GM12878 (cell line): Measurements from ENCODE around the gene HSD17B12. TPM values are rescaled to one million over a fixed set of nuclear protein-coding genes. Genes with fewer than 3 reads are reported as not detected.

ENCODE experiments used
- ATAC-seq: fragments of 200-7000 bp; cut with Tn5 transposase; 3 replicates; pipeline ENCODE4 v1.9.1; 2020; ENCODE audit warnings: mild to moderate bottlenecking, moderate library complexity
- BruUV-seq: library from RNA; stranded (reverse); fragments of 400-500 nt; replicated peaks from 2 replicates; lab custom pipeline; 2021; lab: Mats Ljungman, UMichigan
- CTCF ChIA-PET: fragments of 300-600 bp; sonication (Branson Sonifier 250); formaldehyde crosslinking; extraction: SDS; loops from one replicate; lab custom pipeline; 2021; ENCODE audit warnings: inconsistent platforms; lab: Yijun Ruan, JAX
- POLR2A ChIA-PET: fragments of 350-600 bp; formaldehyde crosslinking; extraction: SDS; loops from one replicate; lab custom pipeline; 2021; ENCODE audit warnings: inconsistent platforms; lab: Charles Lee
- RAD21 ChIA-PET: fragments of 300-600 bp; sonication (Branson Sonifier 250); formaldehyde crosslinking; loops from one replicate; lab custom pipeline; 2023; ENCODE audit warnings: antibody characterized with exemption; ENCODE audit not compliant: unreplicated experiment; lab: Charles Lee
- SMC1A ChIA-PET: fragments of 300-600 bp; sonication (Branson Sonifier 250); formaldehyde crosslinking; loops from one replicate; lab custom pipeline; 2023; ENCODE audit not compliant: unreplicated experiment, uncharacterized antibody; lab: Charles Lee
- DNase-seq: peaks from one replicate; pipeline ENCODE4 v3.0.0-alpha.2; 2011; ENCODE audit warnings: low read depth, low spot score
- FAIRE-seq: peaks from 3 replicates; lab custom pipeline; 2011; peaks lifted over from hg19 to GRCh38; lab: Jason Lieb, UNC
- H2AFZ ChIP-seq: 2 replicates; pipeline ENCODE4 v1.6.0; 2011; ENCODE audit warnings: low read depth, low read length, control low read depth; ENCODE audit not compliant: control insufficient read depth
- H3K27ac ChIP-seq: 2 replicates; pipeline ENCODE4 v1.5.1; 2011; ENCODE audit warnings: control low read depth; ENCODE audit not compliant: control insufficient read depth, insufficient read depth
- H3K27me3 ChIP-seq, 2 experiments: replicated peaks in 1 of 2; 2 replicates each; pipeline versions ENCODE4 v1.6.0 to v1.6.1; 2011; ENCODE audit warnings: low read length in 1 of 2; ENCODE audit not compliant: control insufficient read depth in 2 of 2, insufficient read depth in 2 of 2
- H3K36me3 ChIP-seq, 2 experiments: 2 replicates each; pipeline ENCODE4 v1.5.1; 2011; ENCODE audit warnings: low read length in 1 of 2; ENCODE audit not compliant: control insufficient read depth in 2 of 2, insufficient read depth in 2 of 2
- H3K4me1 ChIP-seq: 2 replicates; pipeline ENCODE4 v1.6.1; 2011; ENCODE audit warnings: mild to moderate bottlenecking, low read length, moderate library complexity, mixed read lengths; ENCODE audit not compliant: control insufficient read depth, insufficient read depth
- H3K4me2 ChIP-seq: 2 replicates; pipeline ENCODE4 v1.6.0; 2011; ENCODE audit warnings: control low read depth; ENCODE audit not compliant: control insufficient read depth, insufficient read depth
- H3K4me3 ChIP-seq: fragments of 200-600 bp; sonication (generic); 2 replicates; pipeline ENCODE4 v1.5.1; 2016
- H3K79me2 ChIP-seq: 2 replicates; pipeline ENCODE4 v1.6.0; 2011; ENCODE audit warnings: low read length; ENCODE audit not compliant: control insufficient read depth, insufficient read depth
- H3K9ac ChIP-seq: 2 replicates; pipeline ENCODE4 v1.8.0; 2011; ENCODE audit warnings: low read length, control low read depth, mixed read lengths; ENCODE audit not compliant: control insufficient read depth, insufficient read depth
- H3K9me3 ChIP-seq: replicated peaks from 3 replicates; pipeline ENCODE4 v1.5.1; 2011; ENCODE audit warnings: mild to moderate bottlenecking, low read length; ENCODE audit not compliant: control insufficient read depth, insufficient read depth
- H4K20me1 ChIP-seq: 2 replicates; pipeline ENCODE4 v1.6.0; 2011; ENCODE audit not compliant: control insufficient read depth, insufficient read depth
- BCL11A ChIP-seq: IDR thresholded peaks from 2 replicates; pipeline ENCODE4 v1.6.1; 2011; ENCODE audit warnings: low read depth, low read length
- BHLHE40 ChIP-seq, 2 experiments: fragments of 450-650 bp in 1 of 2; IDR thresholded peaks; 2 replicates each; pipeline ENCODE4 v1.6.1; 2011 to 2017; ENCODE audit warnings: low read depth in 2 of 2, borderline replicate concordance in 1 of 2, improper control_type of control experiment in 1 of 2, low read length in 1 of 2, mild to moderate bottlenecking in 1 of 2
- CBFB ChIP-seq: IDR thresholded peaks from 2 replicates; pipeline ENCODE4 v1.6.1; 2016; ENCODE audit warnings: antibody characterized with exemption, low read depth
- CTCF ChIP-seq, 3 experiments: IDR thresholded peaks in 2 of 3; conservative IDR thresholded peaks in 1 of 3; 2 replicates each; pipeline ENCODE4 v1.5.1; 2011; ENCODE audit warnings: low read depth in 3 of 3, low read length in 3 of 3, mild to moderate bottlenecking in 3 of 3, control low read depth in 2 of 3, moderate library complexity in 2 of 3, inconsistent platforms in 1 of 3, mixed read lengths in 1 of 3; ENCODE audit not compliant: control insufficient read depth in 2 of 3, insufficient read depth in 1 of 3; ENCODE audit errors: extremely low read depth in 1 of 3
- NR2C1 ChIP-seq: fragments of 450-650 bp; IDR thresholded peaks from 2 replicates; pipeline ENCODE4 v1.6.1; 2017; ENCODE audit warnings: antibody characterized with exemption, mild to moderate bottlenecking, moderate library complexity
- RAD21 ChIP-seq: IDR thresholded peaks from 2 replicates; pipeline ENCODE4 v1.6.1; 2011; ENCODE audit warnings: mild to moderate bottlenecking, low read depth, low read length, moderate library complexity; ENCODE audit not compliant: insufficient read depth
- YBX1 ChIP-seq: fragments of 450-650 bp; IDR thresholded peaks from 2 replicates; pipeline ENCODE4 v1.6.1; 2016; ENCODE audit warnings: antibody characterized with exemption
- ZBTB33 ChIP-seq: fragments of 450-650 bp; IDR thresholded peaks from 2 replicates; pipeline ENCODE4 v1.6.1; 2017; ENCODE audit warnings: mild to moderate bottlenecking
- ZNF687 ChIP-seq: fragments of 450-650 bp; IDR thresholded peaks from 2 replicates; pipeline ENCODE4 v1.6.1; 2017; ENCODE audit warnings: mild to moderate bottlenecking, moderate library complexity
- in situ Hi-C: fragments of 300-500 bp; cut with MboI; formaldehyde crosslinking; loops from 9 replicates; pipeline ENCODE4 v1.14.3; 2018; ENCODE audit warnings: mixed read lengths
- intact Hi-C: fragments of 100-400 bp; cut with micrococcal nuclease; formaldehyde crosslinking; loops from one replicate; pipeline ENCODE4 v1.14.2; 2022; ENCODE audit not compliant: unreplicated experiment
- polyA plus RNA-seq, 11 experiments: library from polyadenylated mRNA; depleted of rRNA in 4 of 11; unstranded in 6 of 11; stranded (reverse) in 5 of 11; fragments of >200 nt; fragmentation: Nextera tagmentation in 4 of 11; fragmentation: Illumina TruSeq in 1 of 11; extraction: Ambion mirVana in 4 of 11; extraction: Trizol in 1 of 11; gene quantifications; 1 replicate in 1 of 11; 2 replicates in 10 of 11; pipeline versions ENCODE4 v1.2.1 to v1.2.3, GENCODE V29; 2011 to 2016; ENCODE audit warnings: inconsistent platforms in 2 of 11, missing spikeins in 2 of 11, low read depth in 1 of 11
- total RNA-seq, 4 experiments: library from RNA; depleted of rRNA in 3 of 4; stranded (reverse); fragments of >200 nt in 3 of 4; fragmentation: Illumina TruSeq in 1 of 4; extraction: Trizol in 1 of 4; gene quantifications; 2 replicates each; pipeline versions ENCODE4 v1.2.1 to v1.2.3, GENCODE V29; 2013 to 2021

Gene HSD17B12
- total and polyA plus RNA-seq, 10 of the 15 experiments (the other 5 are each of a cell fraction or from before 2014, with no cell fraction given) = 23.6 to 88.0 (median 64.7) TPM

GRCh38 chr11:43797866-43798265 is 117.3 kb downstream of the HSD17B12 start (continued):
- no peak for TF ChIP-seq ZBTB33
- no peak for TF ChIP-seq NR2C1
- TF ChIP-seq BHLHE40 (IDR thresholded peaks at IDR 0.05; ENCODE audit: borderline replicate concordance in 1 of 2, low read depth in 2 of 2, low read length in 1 of 2) = no peak
- TF ChIP-seq ZNF687 = no peak

GRCh38 chr11:43802509-43802908 is 122.0 kb downstream of the HSD17B12 start:
- Histone ChIP-seq H2AFZ (no peak overlapping the region), H3K36me3 (peaks cover 0 to 10% of the 10 kb centered on the region in 2 experiments; a peak in 3 of 4 replicates), H3K79me2 (no peaks in the 10 kb centered on the region), H3K27ac (no peak overlapping the region), H3K9ac (no peak overlapping the region), H3K4me1 (no peaks in the 10 kb centered on the region), H4K20me1 (no peaks in the 10 kb centered on the region), H3K9me3 (no peaks in the 10 kb centered on the region; the same call in 2 of the 3 replicates), H3K4me2 (no peak overlapping the region), H3K27me3 (no peaks in the 10 kb centered on the region), H3K4me3 (no peak overlapping the region)
- in situ Hi-C loops = no loop called here
- DNase-seq (no peak), FAIRE-seq (peak; percentile 23), ATAC-seq (peak; percentile 38; the same call in 1 of the 3 replicates)
- POLR2A ChIA-PET = no interaction called here
- RAD21 ChIA-PET = no interaction called here
- peak; percentile 27; the same call in 1 of the 2 replicates for TF ChIP-seq RAD21
- no peak for TF ChIP-seq YBX1
- peak; percentile 21 to 43 (median 34); a peak in 3 of 6 replicates for TF ChIP-seq CTCF (IDR thresholded peaks at IDR 0.05 in 2 of 3, conservative IDR thresholded peaks at IDR 0.05 in 1 of 3; ENCODE audit: control insufficient read depth in 2 of 3, extremely low read depth in 1 of 3, insufficient read depth in 1 of 3, low read depth in 3 of 3, low read length in 3 of 3)
- no peak for TF ChIP-seq CBFB
- TF ChIP-seq BCL11A = no peak
- CTCF ChIA-PET = interaction anchor here (0.9 to 1.4 kb wide), 6 partner anchors 10 to 491 kb away, joined by 3 to 4 read pairs (median 3); partner anchors contain the start of gene API5
- SMC1A ChIA-PET = interaction anchor here (0.9 to 1.1 kb wide), 2 partner anchors 10 to 24 kb away, joined by 3 read pairs; no protein-coding TSS in a partner anchor
- BruUV-seq = no TSS peak
- intact Hi-C loops = no loop called here
